Left cardiac atrium (tissue), 4 donors: ENCODE measurements around the gene CRTAP. TPM values are rescaled to one million over a fixed set of nuclear protein-coding genes. Genes with fewer than 3 reads are reported as not detected.
"Not testable (repeated sequence)": the region's sequence is repeated elsewhere in the genome, so short reads cannot be mapped to it uniquely, and the experiment has no call there.

Source experiments
- ATAC-seq, 2 donors: fragments of 200-7000 bp; cut with Tn5 transposase; one replicate each; pipeline ENCODE4 v1.9.1; 2020; ENCODE audit warnings: mild to moderate bottlenecking in 2 of 2, moderate library complexity in 2 of 2
- DNase-seq: peaks from one replicate; pipeline ENCODE4 v3.0.0-alpha.2; 2020
- intact Hi-C, 2 donors: fragments of 100-400 bp; cut with DNase I; formaldehyde crosslinking; loops; one replicate each; pipeline versions ENCODE4 v1.14.1 to v1.15.1; 2022 to 2023
- total RNA-seq, 2 donors: library from RNA; stranded (reverse); fragmentation: NEBNext Ultra II Directional; extraction: Animal tissue kit (Norgen Biotek cat#: 25700); gene quantifications; one replicate each; pipeline ENCODE4 v1.2.1, GENCODE V29; 2021
- donor health status: DM: no; HTN: yes; CAD: no.
- donor health status: DM: no; HTN: yes; CAD: no; lungs with severe emphysema.
- donor health status: DM: yes; HTN: yes; CAD: no.
- donor health status: Dilated cardiomyopathy.

Gene CRTAP
- total RNA-seq, 2 donors from 2014 or later = 129 to 159 TPM

GRCh38 chr3:33165372-33165771, 51.6 kb downstream of the CRTAP start:
- no peak for DNase-seq
- no peak for ATAC-seq
- intact Hi-C loops = no loop called here

- no peak for DNase-seq
- intact Hi-C loops = no loop called here
- no peak for ATAC-seq
Measured at GRCh38 chr3:33166095-33166494, 52.3 kb downstream of the CRTAP start.

GRCh38 chr3:33167284-33167683, 53.5 kb downstream of the CRTAP start:
- intact Hi-C loops = no loop called here
- no peak for DNase-seq
- no peak for ATAC-seq

- DNase-seq = no peak
- ATAC-seq = peak in 1 of 2 donors; percentile 39
- intact Hi-C loops = no loop called here
Measured at GRCh38 chr3:33167716-33168336, 54.0 kb downstream of the CRTAP start.

GRCh38 chr3:33170531-33170930, 56.7 kb downstream of the CRTAP start:
- ATAC-seq (peak in 1 of 2 donors; percentile 21), DNase-seq (no peak)
- intact Hi-C loops = no loop called here

GRCh38 chr3:33171580-33171979, 57.8 kb downstream of the CRTAP start:
- DNase-seq (no peak), ATAC-seq (no peak)
- intact Hi-C loops = no loop called here

GRCh38 chr3:33173103-33173502, 59.3 kb downstream of the CRTAP start:
- ATAC-seq (peak; percentile 93 to 95), DNase-seq (no peak)
- intact Hi-C loops = no loop called here

GRCh38 chr3:33173672-33174071, 59.9 kb downstream of the CRTAP start:
- intact Hi-C loops = no loop called here
- no peak for DNase-seq
- no peak for ATAC-seq

GRCh38 chr3:33174095-33174494, 60.3 kb downstream of the CRTAP start:
- ATAC-seq (no peak), DNase-seq (no peak)
- intact Hi-C loops = no loop called here

GRCh38 chr3:33174711-33175414, 61.0 kb downstream of the CRTAP start:
- DNase-seq = no peak
- ATAC-seq = no peak
- intact Hi-C loops = no loop called here

GRCh38 chr3:33179132-33179531, 65.3 kb downstream of the CRTAP start:
- DNase-seq (no peak), ATAC-seq (no peak)
- intact Hi-C loops = no loop called here

- ATAC-seq (no peak), DNase-seq (no peak)
- intact Hi-C loops = no loop called here
Measured at GRCh38 chr3:33181229-33181628, 67.4 kb downstream of the CRTAP start.

GRCh38 chr3:33181641-33182040, 67.8 kb downstream of the CRTAP start:
- DNase-seq, intact Hi-C loops, ATAC-seq: not testable (repeated sequence)

GRCh38 chr3:33184863-33185262, 71.0 kb downstream of the CRTAP start:
- ATAC-seq = no peak
- intact Hi-C loops = no loop called here

GRCh38 chr3:33186524-33187367, 72.9 kb downstream of the CRTAP start:
- intact Hi-C loops = no loop called here
- DNase-seq (no peak), ATAC-seq (no peak)

More at GRCh38 chr3:33184863-33185262, 71.0 kb downstream of the CRTAP start:
- DNase-seq = no peak

GRCh38 chr3:33187368-33187634, 73.5 kb downstream of the CRTAP start:
- ATAC-seq (no peak), DNase-seq (no peak)
- intact Hi-C loops = no loop called here

GRCh38 chr3:33194303-33194702, 80.5 kb downstream of the CRTAP start:
- ATAC-seq = no peak
- intact Hi-C loops = no loop called here
- no peak for DNase-seq

GRCh38 chr3:33196538-33196937, 82.7 kb downstream of the CRTAP start:
- ATAC-seq (no peak), DNase-seq (no peak)
- intact Hi-C loops = no loop called here
